Neural cell (in vitro differentiated cells): ENCODE measurements around the gene PAGE2B. TPM values are rescaled to one million over a fixed set of nuclear protein-coding genes. Genes with fewer than 3 reads are reported as not detected.

Source experiments
- H2AFZ ChIP-seq: fragments of 200-600, 300-800 bp; sonication (generic), shearing (Covaris generic); 2 replicates; pipeline ENCODE4 v1.6.0; 2014; ENCODE audit warnings: low read depth, mild to moderate bottlenecking, antibody characterized with exemption, low read length, moderate library complexity
- H3F3A ChIP-seq: fragments of 200-600 bp; shearing (Covaris generic); 2 replicates; pipeline ENCODE4 v1.6.1; 2016; ENCODE audit warnings: mild to moderate bottlenecking, moderate library complexity, mixed read lengths, antibody characterized with exemption, low read length; ENCODE audit not compliant: insufficient read depth, poor library complexity, severe bottlenecking
- H3K27ac ChIP-seq: fragments of 200-600, 300-800 bp; sonication (generic), shearing (Covaris generic); 2 replicates; pipeline ENCODE4 v1.5.1; 2014; ENCODE audit warnings: mild to moderate bottlenecking, low read length, moderate library complexity
- H3K27me3 ChIP-seq: fragments of 300-800, 200-600 bp; sonication (generic), shearing (Covaris generic); 2 replicates; pipeline ENCODE4 v1.6.0; 2014; ENCODE audit warnings: mild to moderate bottlenecking, low read depth, low read length, moderate library complexity; ENCODE audit not compliant: insufficient read depth
- H3K36me3 ChIP-seq: fragments of 300-800, 200-600 bp; sonication (generic), shearing (Covaris generic); 2 replicates; pipeline ENCODE4 v1.5.1; 2014; ENCODE audit warnings: mild to moderate bottlenecking, antibody characterized with exemption, low read length, moderate library complexity; ENCODE audit not compliant: insufficient read depth
- H3K4me2 ChIP-seq: fragments of 300-800, 200-600 bp; sonication (generic), shearing (Covaris generic); 2 replicates; pipeline ENCODE4 v1.6.0; 2014; ENCODE audit warnings: mild to moderate bottlenecking, low read length
- H3K4me3 ChIP-seq: fragments of 300-800, 200-600 bp; sonication (generic), shearing (Covaris generic); 2 replicates; pipeline ENCODE4 v1.5.1; 2014; ENCODE audit warnings: mild to moderate bottlenecking, low read length, moderate library complexity
- H3K79me2 ChIP-seq: fragments of 200-600 bp; shearing (Covaris generic); replicated peaks from 2 replicates; pipeline ENCODE4 v1.6.0; 2014; ENCODE audit warnings: mild to moderate bottlenecking, low read length, moderate library complexity; ENCODE audit not compliant: insufficient read depth
- H3K9ac ChIP-seq: fragments of 300-800, 200-600 bp; sonication (generic), shearing (Covaris generic); 2 replicates; pipeline ENCODE4 v1.6.1; 2016; ENCODE audit warnings: mild to moderate bottlenecking, low read length, mixed read lengths
- H3K9me2 ChIP-seq: fragments of 200-600 bp; shearing (Covaris generic); 2 replicates; pipeline ENCODE4 v1.6.1; 2016; ENCODE audit warnings: mild to moderate bottlenecking, low read length, mixed read lengths; ENCODE audit not compliant: insufficient read depth
- H3K9me3 ChIP-seq: fragments of 200-600, 300-800 bp; sonication (generic), shearing (Covaris generic); 2 replicates; pipeline ENCODE4 v1.6.1; 2016; ENCODE audit warnings: mild to moderate bottlenecking, mixed run types, low read length, moderate library complexity, mixed read lengths
- H4K20me1 ChIP-seq: fragments of 200-600 bp; shearing (Covaris generic); 2 replicates; pipeline ENCODE4 v1.6.1; 2016; ENCODE audit warnings: mild to moderate bottlenecking, mixed run types; ENCODE audit not compliant: insufficient read depth
- EP300 ChIP-seq: fragments of 450-650 bp; conservative IDR thresholded peaks from 2 replicates; pipeline ENCODE4 v1.6.1; 2014; ENCODE audit warnings: antibody characterized with exemption, mild to moderate bottlenecking, moderate library complexity; ENCODE audit not compliant: poor library complexity, severe bottlenecking
- EZH2 ChIP-seq: fragments of 200-600, 300-800 bp; shearing (Covaris generic), sonication (generic); IDR thresholded peaks from 2 replicates; pipeline ENCODE4 v1.6.1; 2014; ENCODE audit warnings: antibody characterized with exemption, low read length, borderline replicate concordance, mild to moderate bottlenecking; ENCODE audit not compliant: insufficient read depth, poor library complexity, severe bottlenecking
- MXI1 ChIP-seq: fragments of 450-650 bp; conservative IDR thresholded peaks from 2 replicates; pipeline ENCODE4 v1.6.1; 2014; ENCODE audit warnings: antibody characterized with exemption, mild to moderate bottlenecking; ENCODE audit not compliant: poor library complexity, severe bottlenecking
- POLR2AphosphoS5 ChIP-seq: IDR thresholded peaks from 2 replicates; pipeline ENCODE4 v1.6.1; 2012
- RAD21 ChIP-seq: fragments of 450-650 bp; conservative IDR thresholded peaks from 2 replicates; pipeline ENCODE4 v1.6.1; 2014; ENCODE audit warnings: antibody characterized with exemption, mild to moderate bottlenecking, moderate library complexity
- SMC3 ChIP-seq: fragments of 450-650 bp; conservative IDR thresholded peaks from 2 replicates; pipeline ENCODE4 v1.6.1; 2014; ENCODE audit warnings: antibody characterized with exemption, mild to moderate bottlenecking, moderate library complexity; ENCODE audit not compliant: poor library complexity
- TAF1 ChIP-seq: IDR thresholded peaks from 2 replicates; pipeline ENCODE4 v1.6.1; 2012; ENCODE audit warnings: low read depth
- polyA plus RNA-seq: library from polyadenylated mRNA; depleted of rRNA; stranded (reverse); fragments of >200 nt; gene quantifications from 2 replicates; pipeline ENCODE4 v1.2.3, GENCODE V29; 2014
- TF ChIP-seq, protein P1 (sequence below): fragments of 450-650 bp; IDR thresholded peaks from 2 replicates; pipeline ENCODE4 v1.5.1; 2014; ENCODE audit warnings: antibody characterized with exemption, mild to moderate bottlenecking, moderate library complexity; ENCODE audit not compliant: poor library complexity, severe bottlenecking
- TF ChIP-seq, protein P2 (sequence below): IDR thresholded peaks from 2 replicates; pipeline ENCODE4 v1.6.1; 2012; ENCODE audit warnings: borderline replicate concordance

Gene PAGE2B
- polyA plus RNA-seq, 1 donor from 2014 or later: not detected

DNA sequence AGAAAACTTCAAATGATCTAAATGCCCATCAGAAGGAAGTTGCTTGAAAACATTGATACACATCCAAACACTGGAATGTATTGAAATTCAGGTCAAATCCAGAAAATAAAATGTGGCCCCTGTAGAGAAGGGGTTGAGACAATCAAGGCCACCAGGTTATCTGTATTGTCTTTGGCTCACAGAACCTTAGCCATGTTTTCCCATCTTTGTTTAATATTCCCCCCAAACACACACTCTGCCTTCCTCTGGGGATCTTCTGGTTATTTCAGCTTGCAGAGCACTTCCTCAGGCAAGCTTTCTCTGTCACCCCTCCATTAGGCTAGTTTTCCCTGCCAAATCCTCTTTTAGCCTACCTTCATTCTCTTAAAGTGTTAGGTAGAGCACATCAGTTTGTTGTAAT lies 44.4 kb downstream of the PAGE2B start:
- Histone ChIP-seq H3K9me2 (no peaks in the 10 kb centered on the region), H3K27ac (no peak overlapping the region), H3K27me3 (no peaks in the 10 kb centered on the region), H3K4me3 (no peak overlapping the region), H3K9ac (no peak overlapping the region), H3K9me3 (no peaks in the 10 kb centered on the region), H3K4me2 (no peak overlapping the region), H3F3A (no peaks in the 10 kb centered on the region), H3K36me3 (no peaks in the 10 kb centered on the region), H4K20me1 (no peaks in the 10 kb centered on the region), H2AFZ (no peak overlapping the region), H3K79me2 (no peaks in the 10 kb centered on the region)
- TF ChIP-seq TAF1: no peak
- TF ChIP-seq, protein P1, sequence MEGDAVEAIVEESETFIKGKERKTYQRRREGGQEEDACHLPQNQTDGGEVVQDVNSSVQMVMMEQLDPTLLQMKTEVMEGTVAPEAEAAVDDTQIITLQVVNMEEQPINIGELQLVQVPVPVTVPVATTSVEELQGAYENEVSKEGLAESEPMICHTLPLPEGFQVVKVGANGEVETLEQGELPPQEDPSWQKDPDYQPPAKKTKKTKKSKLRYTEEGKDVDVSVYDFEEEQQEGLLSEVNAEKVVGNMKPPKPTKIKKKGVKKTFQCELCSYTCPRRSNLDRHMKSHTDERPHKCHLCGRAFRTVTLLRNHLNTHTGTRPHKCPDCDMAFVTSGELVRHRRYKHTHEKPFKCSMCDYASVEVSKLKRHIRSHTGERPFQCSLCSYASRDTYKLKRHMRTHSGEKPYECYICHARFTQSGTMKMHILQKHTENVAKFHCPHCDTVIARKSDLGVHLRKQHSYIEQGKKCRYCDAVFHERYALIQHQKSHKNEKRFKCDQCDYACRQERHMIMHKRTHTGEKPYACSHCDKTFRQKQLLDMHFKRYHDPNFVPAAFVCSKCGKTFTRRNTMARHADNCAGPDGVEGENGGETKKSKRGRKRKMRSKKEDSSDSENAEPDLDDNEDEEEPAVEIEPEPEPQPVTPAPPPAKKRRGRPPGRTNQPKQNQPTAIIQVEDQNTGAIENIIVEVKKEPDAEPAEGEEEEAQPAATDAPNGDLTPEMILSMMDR: no peak
- TF ChIP-seq SMC3: no peak
- TF ChIP-seq, protein P2, sequence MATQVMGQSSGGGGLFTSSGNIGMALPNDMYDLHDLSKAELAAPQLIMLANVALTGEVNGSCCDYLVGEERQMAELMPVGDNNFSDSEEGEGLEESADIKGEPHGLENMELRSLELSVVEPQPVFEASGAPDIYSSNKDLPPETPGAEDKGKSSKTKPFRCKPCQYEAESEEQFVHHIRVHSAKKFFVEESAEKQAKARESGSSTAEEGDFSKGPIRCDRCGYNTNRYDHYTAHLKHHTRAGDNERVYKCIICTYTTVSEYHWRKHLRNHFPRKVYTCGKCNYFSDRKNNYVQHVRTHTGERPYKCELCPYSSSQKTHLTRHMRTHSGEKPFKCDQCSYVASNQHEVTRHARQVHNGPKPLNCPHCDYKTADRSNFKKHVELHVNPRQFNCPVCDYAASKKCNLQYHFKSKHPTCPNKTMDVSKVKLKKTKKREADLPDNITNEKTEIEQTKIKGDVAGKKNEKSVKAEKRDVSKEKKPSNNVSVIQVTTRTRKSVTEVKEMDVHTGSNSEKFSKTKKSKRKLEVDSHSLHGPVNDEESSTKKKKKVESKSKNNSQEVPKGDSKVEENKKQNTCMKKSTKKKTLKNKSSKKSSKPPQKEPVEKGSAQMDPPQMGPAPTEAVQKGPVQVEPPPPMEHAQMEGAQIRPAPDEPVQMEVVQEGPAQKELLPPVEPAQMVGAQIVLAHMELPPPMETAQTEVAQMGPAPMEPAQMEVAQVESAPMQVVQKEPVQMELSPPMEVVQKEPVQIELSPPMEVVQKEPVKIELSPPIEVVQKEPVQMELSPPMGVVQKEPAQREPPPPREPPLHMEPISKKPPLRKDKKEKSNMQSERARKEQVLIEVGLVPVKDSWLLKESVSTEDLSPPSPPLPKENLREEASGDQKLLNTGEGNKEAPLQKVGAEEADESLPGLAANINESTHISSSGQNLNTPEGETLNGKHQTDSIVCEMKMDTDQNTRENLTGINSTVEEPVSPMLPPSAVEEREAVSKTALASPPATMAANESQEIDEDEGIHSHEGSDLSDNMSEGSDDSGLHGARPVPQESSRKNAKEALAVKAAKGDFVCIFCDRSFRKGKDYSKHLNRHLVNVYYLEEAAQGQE: no peak
- TF ChIP-seq POLR2AphosphoS5: no peak
- no peak for TF ChIP-seq EP300
- TF ChIP-seq EZH2: no peak
- TF ChIP-seq MXI1: no peak
- no peak for TF ChIP-seq RAD21

DNA sequence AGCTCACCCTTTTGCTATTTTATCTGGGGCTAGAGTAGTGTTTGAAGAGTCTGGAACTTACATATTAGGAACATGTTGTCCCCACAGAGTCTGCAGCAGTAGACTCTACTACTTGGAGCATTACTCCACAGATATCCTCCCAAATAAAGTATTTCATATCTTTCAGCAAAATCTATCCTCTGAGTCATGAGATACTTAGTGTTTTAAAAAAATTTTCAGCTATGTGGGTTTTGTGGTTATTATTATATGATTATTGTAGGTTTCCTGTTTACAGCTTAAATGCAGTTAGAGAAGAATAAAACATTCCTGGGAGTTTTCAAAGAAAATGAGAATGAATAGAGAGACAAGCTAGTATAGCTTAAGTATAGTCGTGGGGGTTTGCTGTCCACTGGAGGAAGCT lies 44.9 kb downstream of the PAGE2B start:
- TF ChIP-seq RAD21 (no peak), POLR2AphosphoS5 (no peak), EZH2 (no peak), MXI1 (no peak)
- TF ChIP-seq, protein P2: no peak
- TF ChIP-seq, protein P1: no peak
- no peaks in the 10 kb centered on the region for H3F3A ChIP-seq
- H2AFZ ChIP-seq: no peak overlapping the region
- no peak overlapping the region for H3K27ac ChIP-seq
- H3K4me2 ChIP-seq: no peak overlapping the region
- H3K9me3 ChIP-seq: no peaks in the 10 kb centered on the region
- H3K79me2 ChIP-seq: no peaks in the 10 kb centered on the region
- H3K9ac ChIP-seq: no peak overlapping the region
- no peaks in the 10 kb centered on the region for H3K27me3 ChIP-seq
- H4K20me1 ChIP-seq: no peaks in the 10 kb centered on the region
- H3K9me2 ChIP-seq: no peaks in the 10 kb centered on the region
- H3K36me3 ChIP-seq: no peaks in the 10 kb centered on the region
- no peak overlapping the region for H3K4me3 ChIP-seq
